NCI-H526 (cell line): Measurements from ENCODE around the gene BDP1.
"Not testable (repeated sequence)": the region's sequence is repeated elsewhere in the genome, so short reads cannot be mapped to it uniquely, and the experiment has no call there.

Experiments
- DNase-seq, 2 experiments: peaks; one replicate each; lab custom pipeline; 2025; lab: John Stamatoyannopoulos, UW

BDP1 gene

GRCh38 chr5:71569748-71570509 lies 114.5 kb downstream of the BDP1 start:
- no peak for DNase-seq

- not testable (repeated sequence) for DNase-seq
Measured at GRCh38 chr5:71571811-71572210, 116.4 kb downstream of the BDP1 start.

GRCh38 chr5:71573591-71573990 lies 118.1 kb downstream of the BDP1 start:
- DNase-seq, result no peak

- DNase-seq, result not testable (repeated sequence)
Measured at GRCh38 chr5:71575588-71575987, 120.1 kb downstream of the BDP1 start.

- DNase-seq, result no peak
Measured at GRCh38 chr5:71576241-71576640, 120.8 kb downstream of the BDP1 start.

GRCh38 chr5:71577839-71578238 lies 122.4 kb downstream of the BDP1 start:
- not testable (repeated sequence) for DNase-seq

GRCh38 chr5:71582945-71583584 lies 127.6 kb downstream of the BDP1 start:
- DNase-seq, result no peak

GRCh38 chr5:71586052-71586940 lies 130.8 kb downstream of the BDP1 start:
- no peak for DNase-seq

- peak; percentile 71 to 93 for DNase-seq
Measured at GRCh38 chr5:71586941-71587765, 131.7 kb downstream of the BDP1 start, which contains the start of gene MCCC2. Gene MCCC2 (plus strand): TSS chr5:71587340. CDS start chr5:71587426, 86 bp downstream.

- DNase-seq, result no peak
Measured at GRCh38 chr5:71587766-71588532, 132.5 kb downstream of the BDP1 start.

GRCh38 chr5:71588533-71588885 lies 133.1 kb downstream of the BDP1 start:
- no peak for DNase-seq

- no peak for DNase-seq
Measured at GRCh38 chr5:71589903-71590302, 134.5 kb downstream of the BDP1 start.

- no peak for DNase-seq
Measured at GRCh38 chr5:71591100-71591499, 135.6 kb downstream of the BDP1 start.

GRCh38 chr5:71596169-71596568 lies 140.7 kb downstream of the BDP1 start:
- no peak for DNase-seq

GRCh38 chr5:71597001-71597400 lies 141.6 kb downstream of the BDP1 start:
- DNase-seq, result no peak

GRCh38 chr5:71600783-71601182 lies 145.3 kb downstream of the BDP1 start:
- no peak for DNase-seq

- DNase-seq, result peak in 1 of 2 experiments; percentile 29
Measured at GRCh38 chr5:71601222-71602026, 146.0 kb downstream of the BDP1 start.

GRCh38 chr5:71609916-71610315 lies 154.5 kb downstream of the BDP1 start:
- not testable (repeated sequence) for DNase-seq

- no peak for DNase-seq
Measured at GRCh38 chr5:71615809-71616208, 160.4 kb downstream of the BDP1 start.
